HG02973 (cell line): ENCODE results near the gene EPC2.
A peak's percentile ranks its signal among the peaks of the same experiment; 100 is the strongest.
"Not testable (repeated sequence)": the region's sequence is repeated elsewhere in the genome, so short reads cannot be mapped to it uniquely, and the experiment has no call there.

Experiments
- ATAC-seq: cut with Tn5 transposase; IDR thresholded peaks from one replicate; pipeline ENCODE4 v1.9.1; 2021; ENCODE audit warnings: moderate library complexity; ENCODE audit not compliant: unreplicated experiment

EPC2 gene

GRCh38 chr2:148642112-148642744, 2.3 kb upstream of the EPC2 start:
- ATAC-seq: no peak

GRCh38 chr2:148642891-148643416, 1.6 kb upstream of the EPC2 start:
- ATAC-seq: no peak

DNA sequence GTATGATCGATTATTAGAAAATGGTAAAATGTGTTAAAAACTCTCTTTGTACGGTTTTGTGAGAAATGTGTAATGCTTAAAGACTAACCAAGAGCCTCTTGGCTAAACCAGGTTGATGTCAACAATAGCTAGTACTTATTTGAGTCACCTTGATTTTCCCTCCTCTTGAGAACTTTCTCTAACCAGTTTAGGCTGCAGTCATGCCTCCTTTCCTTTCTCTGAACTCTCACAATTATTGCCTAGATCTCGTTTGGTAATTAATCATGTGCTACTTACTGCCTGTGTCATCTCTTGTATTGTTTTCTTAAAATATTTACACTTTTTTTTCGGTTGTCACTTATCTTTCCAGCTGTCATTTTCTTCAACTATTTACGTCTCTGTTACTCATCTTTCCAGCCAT, 1.1 kb upstream of the EPC2 start:
- peak; percentile 32 for ATAC-seq

DNA sequence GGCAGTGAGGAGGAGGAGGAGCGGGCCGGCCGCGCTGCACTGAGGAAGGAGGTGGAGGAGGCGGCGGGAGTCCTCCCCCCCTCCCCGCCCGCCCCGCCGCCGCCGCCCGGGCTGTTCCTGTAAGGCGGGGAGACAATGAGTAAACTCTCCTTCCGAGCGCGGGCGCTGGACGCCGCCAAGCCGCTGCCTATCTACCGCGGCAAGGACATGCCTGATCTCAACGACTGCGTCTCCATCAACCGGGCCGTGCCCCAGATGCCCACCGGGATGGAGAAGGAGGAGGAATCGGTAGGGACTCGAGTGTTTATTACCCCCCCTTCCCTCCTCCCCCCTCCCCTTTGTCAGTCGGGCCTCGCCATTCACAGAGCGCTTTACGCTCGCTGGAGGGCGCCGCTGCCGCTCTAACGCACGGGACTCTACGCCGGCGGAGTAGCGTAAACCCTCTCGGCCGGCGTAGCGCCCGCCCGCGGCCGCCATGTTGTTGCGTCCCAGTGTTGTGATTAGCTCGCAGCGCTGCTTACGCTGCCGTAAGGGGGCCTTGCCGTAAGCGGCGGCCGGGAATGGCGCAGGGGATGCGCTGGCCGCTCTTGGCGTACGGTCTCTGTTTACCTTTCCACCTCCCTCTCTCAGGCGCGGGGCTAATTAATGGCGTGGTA, 460 bp downstream of the EPC2 start:
- peak; percentile 45 for ATAC-seq

GRCh38 chr2:148645539-148646230, 1.1 kb downstream of the EPC2 start:
- ATAC-seq: peak; percentile 41

GRCh38 chr2:148646231-148646559, 1.6 kb downstream of the EPC2 start:
- ATAC-seq: no peak

GRCh38 chr2:148647711-148648110, 3.2 kb downstream of the EPC2 start:
- not testable (repeated sequence) for ATAC-seq

DNA sequence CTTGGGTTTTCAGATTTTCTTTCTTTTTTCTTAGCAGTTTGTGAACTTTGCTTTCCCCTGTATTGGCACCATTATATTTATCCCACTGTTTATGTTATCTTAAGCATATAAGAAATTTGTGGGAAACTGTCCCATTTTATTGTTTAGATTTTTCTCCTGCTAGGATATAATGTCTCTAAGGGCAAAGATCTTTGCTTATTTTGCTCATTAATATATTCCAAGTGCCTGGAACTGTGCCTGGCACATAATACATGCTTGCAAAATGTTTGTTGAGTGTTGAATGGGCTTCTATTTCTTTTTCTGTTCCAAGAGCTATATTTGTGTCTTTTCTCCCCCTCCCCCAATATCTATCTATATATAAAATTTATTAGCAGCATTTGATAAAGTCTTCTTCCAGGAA, 5.4 kb downstream of the EPC2 start:
- no peak for ATAC-seq

GRCh38 chr2:148650881-148651280, 6.3 kb downstream of the EPC2 start:
- no peak for ATAC-seq

- no peak for ATAC-seq
These were observed 7.4 kb downstream of the EPC2 start for GRCh38 chr2:148651972-148652371.

DNA sequence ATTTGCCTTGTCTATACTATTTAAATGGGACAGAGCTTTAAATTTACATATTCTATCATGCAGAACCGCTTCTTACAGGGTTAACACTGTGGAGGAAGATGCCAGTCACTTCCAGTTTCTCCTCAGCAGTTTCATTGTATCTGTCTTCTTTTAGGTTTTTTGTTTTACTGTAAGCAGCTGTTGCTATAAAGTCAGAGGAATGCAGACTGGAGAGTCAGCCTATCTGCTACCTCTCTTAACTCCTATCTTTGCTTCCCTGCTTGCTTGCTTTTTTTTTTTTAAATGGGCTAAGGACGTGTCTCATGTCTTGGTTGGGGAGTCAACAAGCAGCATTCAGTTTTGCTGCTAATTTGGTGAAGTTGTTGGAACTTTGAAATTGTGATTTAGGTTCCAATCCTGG, 8.9 kb downstream of the EPC2 start:
- peak; percentile 78 for ATAC-seq

DNA sequence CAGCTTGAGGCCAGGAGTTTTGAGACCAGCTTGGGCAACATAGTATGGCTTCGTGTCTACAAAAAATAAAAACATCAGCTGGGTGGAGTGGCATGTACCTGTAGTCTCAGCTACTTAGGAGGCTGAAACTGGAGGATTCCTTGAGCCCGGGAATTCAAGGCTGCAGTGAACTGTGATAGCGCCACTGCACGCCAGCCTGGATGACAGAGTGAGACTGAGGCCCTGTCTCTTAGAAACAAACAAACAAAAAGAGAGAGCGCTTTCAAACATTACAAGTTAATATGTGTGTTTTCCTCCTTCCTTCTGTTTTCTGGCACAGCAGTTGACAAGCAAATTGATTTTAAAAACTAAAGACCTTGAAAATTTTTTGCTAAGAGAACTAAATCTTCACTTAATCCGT, 9.9 kb downstream of the EPC2 start:
- ATAC-seq: no peak

- no peak for ATAC-seq
These were observed 12.0 kb downstream of the EPC2 start for GRCh38 chr2:148656516-148656915.

GRCh38 chr2:148658807-148659722, 14.5 kb downstream of the EPC2 start:
- ATAC-seq: peak; percentile 99

- ATAC-seq: no peak
These were observed 16.4 kb downstream of the EPC2 start for GRCh38 chr2:148660999-148661398.

DNA sequence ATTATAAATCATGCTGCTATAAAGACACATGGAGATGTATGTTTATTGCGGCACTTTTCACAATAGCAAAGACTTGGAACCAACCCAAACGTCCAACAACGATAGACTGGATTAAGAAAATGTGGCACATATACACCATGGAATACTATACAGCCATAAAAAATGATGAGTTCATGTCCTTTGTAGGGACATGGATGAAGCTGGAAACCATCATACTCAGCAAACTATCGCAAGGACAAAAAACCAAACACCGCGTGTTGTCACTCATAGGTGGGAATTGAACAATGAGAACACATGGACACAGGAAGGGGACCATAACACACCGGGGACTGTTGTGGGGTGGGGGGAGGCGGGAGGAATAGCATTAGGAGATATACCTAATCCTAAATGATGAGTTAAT, 17.8 kb downstream of the EPC2 start:
- not testable (repeated sequence) for ATAC-seq

- no peak for ATAC-seq
These were observed 19.7 kb downstream of the EPC2 start for GRCh38 chr2:148664229-148664628.

DNA sequence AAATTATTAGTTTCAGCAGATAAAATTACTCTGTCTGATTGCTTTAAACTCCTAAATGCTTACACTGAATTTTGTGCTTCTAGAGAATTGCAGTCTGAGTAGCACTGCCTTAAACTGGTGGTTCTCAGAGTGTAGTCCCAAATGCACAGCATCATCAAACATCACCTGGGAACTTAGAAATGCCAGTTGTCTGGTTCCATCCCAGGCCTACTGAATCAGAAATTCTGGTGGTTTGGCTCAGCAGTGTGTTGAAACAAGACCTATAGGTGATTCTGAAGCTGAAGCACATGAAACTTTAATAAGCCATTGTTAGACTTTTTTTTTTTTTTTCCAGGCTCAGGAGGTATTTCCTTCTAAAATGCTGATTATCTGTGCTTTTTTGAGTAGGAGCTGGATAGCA, 22.0 kb downstream of the EPC2 start:
- no peak for ATAC-seq

DNA sequence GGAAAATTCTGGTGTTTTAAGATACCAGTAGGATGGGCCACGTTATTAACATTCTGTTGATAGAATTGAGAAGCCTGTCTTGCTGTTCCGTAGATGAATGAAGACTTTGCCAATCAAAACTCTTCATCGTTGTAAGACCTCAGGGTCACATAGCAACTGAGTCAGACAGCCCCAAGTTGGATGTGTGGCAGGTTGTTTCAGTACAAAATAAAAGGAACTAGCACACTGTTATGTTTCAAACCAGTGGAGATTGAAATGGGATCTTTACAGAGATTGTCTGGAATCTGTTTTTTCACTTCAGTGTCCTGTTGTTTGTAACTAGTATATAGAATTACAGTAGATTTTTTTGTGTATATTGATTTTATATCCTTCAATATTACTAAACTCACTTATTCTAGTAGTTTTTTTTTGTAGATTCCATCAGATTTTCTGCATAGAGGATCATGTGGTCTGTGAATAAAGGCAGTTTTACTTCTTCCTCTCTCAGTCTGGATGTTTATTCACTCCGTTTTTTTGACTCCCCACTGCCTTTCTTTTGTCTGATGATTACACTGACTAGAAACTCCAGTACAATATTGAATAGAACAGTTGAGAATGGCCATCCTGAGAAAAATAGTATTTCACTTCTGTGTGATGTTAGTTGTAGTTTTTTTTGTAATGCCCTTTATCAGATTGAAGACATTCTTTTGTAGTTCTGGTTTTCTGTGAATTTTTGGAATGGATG, 22.7 kb downstream of the EPC2 start:
- no peak for ATAC-seq

DNA sequence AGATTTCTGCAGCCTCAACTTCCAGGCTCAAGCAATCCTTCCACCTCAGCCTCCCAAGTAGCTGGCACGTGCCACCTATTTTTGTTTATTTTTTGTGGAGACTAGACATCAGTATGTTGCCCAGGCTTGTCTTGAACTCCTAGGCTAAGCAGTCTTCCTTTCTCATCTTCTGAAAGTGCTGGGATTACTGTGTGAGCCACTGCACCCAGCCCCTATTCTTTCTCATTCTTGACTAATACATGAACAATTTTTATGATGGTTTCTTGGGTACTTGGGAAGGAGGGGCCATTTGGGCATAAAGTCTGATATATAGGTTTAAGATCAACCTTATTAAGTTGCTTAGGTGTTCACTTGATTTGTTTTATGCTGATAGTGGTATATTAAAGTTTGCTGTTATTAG, 26.2 kb downstream of the EPC2 start:
- no peak for ATAC-seq
